Mesothelial cell of epicardium (in vitro differentiated cells): ENCODE results near the gene IL7R. TPM values are rescaled to one million over a fixed set of nuclear protein-coding genes. Genes with fewer than 3 reads are reported as not detected.

Experiments
- DNase-seq, 2 experiments: peaks; one replicate each; pipeline ENCODE4 v3.0.0; 2021; ENCODE audit warnings: low spot score in 2 of 2; ENCODE audit not compliant: unreplicated experiment in 2 of 2
- H3K27ac Mint-ChIP-seq: 2 replicates; pipeline ENCODE4 v1.8.0; 2021; ENCODE audit warnings: mixed read lengths
- H3K27me3 Mint-ChIP-seq: 2 replicates; pipeline ENCODE4 v1.8.0; 2021; ENCODE audit warnings: low read depth, mixed read lengths
- H3K36me3 Mint-ChIP-seq: 2 replicates; pipeline ENCODE4 v1.8.0; 2021; ENCODE audit warnings: mixed read lengths
- H3K4me1 Mint-ChIP-seq: 2 replicates; pipeline ENCODE4 v1.8.0; 2021; ENCODE audit warnings: mixed read lengths
- H3K4me3 Mint-ChIP-seq: 2 replicates; pipeline ENCODE4 v1.8.0; 2021; ENCODE audit warnings: mild to moderate bottlenecking, moderate library complexity, mixed read lengths
- H3K9me3 Mint-ChIP-seq: 2 replicates; pipeline ENCODE4 v1.8.0; 2021; ENCODE audit warnings: mixed read lengths
- CTCF ChIP-seq: fragments of 200-600 bp; sonication (generic); IDR thresholded peaks from one replicate; pipeline ENCODE4 v1.5.0; 2021; ENCODE audit warnings: antibody characterized with exemption; ENCODE audit not compliant: unreplicated experiment
- total RNA-seq: library from RNA; stranded (reverse); gene quantifications from 3 replicates; pipeline ENCODE4 v1.2.1, GENCODE V29; 2021

IL7R gene
- total RNA-seq, 1 donor from 2014 or later, result 0.13 TPM

GRCh38 chr5:35859101-35859661, 2.5 kb downstream of the IL7R start:
- Mint-ChIP-seq H3K4me1 (peaks cover 33% of the 10 kb centered on the region), H3K36me3 (no peaks in the 10 kb centered on the region), H3K4me3 (no peak overlapping the region), H3K9me3 (peaks cover 6% of the 10 kb centered on the region), H3K27ac (no peak overlapping the region), H3K27me3 (no peaks in the 10 kb centered on the region)
- no peak for TF ChIP-seq CTCF
- DNase-seq, result no peak

DNA sequence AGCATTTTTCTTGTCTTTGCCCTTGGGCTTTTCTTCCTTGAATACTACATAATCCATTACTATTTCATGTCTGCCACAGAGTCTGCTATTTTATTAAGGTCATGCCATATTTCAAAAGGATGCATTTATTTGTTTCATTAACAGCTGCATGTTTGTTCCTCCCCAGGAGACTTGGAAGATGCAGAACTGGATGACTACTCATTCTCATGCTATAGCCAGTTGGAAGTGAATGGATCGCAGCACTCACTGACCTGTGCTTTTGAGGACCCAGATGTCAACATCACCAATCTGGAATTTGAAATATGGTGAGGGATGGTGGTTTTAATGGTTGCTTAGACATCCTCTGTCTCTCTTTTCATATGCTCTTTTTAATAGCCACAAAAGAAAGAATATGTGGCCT, 4.0 kb downstream of the IL7R start:
- no peak for TF ChIP-seq CTCF
- Mint-ChIP-seq H3K9me3 (peaks cover 6% of the 10 kb centered on the region), H3K36me3 (no peaks in the 10 kb centered on the region), H3K4me3 (no peak overlapping the region), H3K4me1 (peaks cover 23% of the 10 kb centered on the region), H3K27ac (no peak overlapping the region), H3K27me3 (no peaks in the 10 kb centered on the region)
- DNase-seq, result no peak

DNA sequence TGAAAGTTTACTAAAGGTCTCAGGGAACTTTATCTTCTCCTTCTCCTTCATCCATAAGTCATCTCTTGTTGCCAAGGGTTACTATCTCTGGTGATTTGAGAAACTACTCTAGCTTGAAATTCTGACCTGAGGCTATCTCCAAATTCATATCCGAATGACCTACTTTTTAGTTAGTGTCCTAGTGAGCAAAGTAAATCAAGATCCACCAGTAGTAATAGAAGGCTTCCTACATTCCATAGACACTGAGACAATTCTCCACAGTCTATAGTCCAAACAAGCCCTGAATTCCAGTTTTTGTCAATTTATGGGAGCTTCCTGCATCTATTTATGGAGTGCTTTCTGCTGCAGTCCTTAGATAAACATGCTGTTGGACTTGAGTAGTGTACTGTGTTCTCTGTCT, 5.0 kb downstream of the IL7R start:
- no peaks in the 10 kb centered on the region for H3K27me3 Mint-ChIP-seq
- peaks cover 21% of the 10 kb centered on the region for H3K4me1 Mint-ChIP-seq
- no peaks in the 10 kb centered on the region for H3K36me3 Mint-ChIP-seq

DNA sequence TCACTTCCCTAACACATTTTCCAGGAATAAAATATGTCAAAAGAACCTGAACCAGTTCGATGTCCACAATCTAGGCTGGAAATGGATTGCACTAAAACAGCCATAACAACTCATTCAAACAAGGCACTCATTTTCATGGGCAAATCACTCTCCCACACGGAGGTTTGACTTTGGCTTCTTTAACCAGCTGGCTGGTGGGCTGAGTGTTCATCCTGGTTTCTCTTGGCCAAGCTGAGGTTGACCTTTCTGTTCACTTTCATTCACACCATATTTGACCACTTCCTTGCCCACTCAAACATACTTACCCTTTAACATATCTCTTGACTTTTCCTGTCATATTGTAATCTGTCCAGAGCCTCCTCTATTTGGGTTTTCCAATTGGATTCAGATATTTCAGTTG, 5.4 kb downstream of the IL7R start:
- no peak for TF ChIP-seq CTCF
- Mint-ChIP-seq H3K4me1 (peaks cover 17% of the 10 kb centered on the region), H3K27ac (no peak overlapping the region), H3K4me3 (no peak overlapping the region), H3K27me3 (no peaks in the 10 kb centered on the region), H3K36me3 (no peaks in the 10 kb centered on the region), H3K9me3 (peaks cover 6% of the 10 kb centered on the region)
- no peak for DNase-seq

More for the DNA sequence above, 5.0 kb downstream of the IL7R start:
- DNase-seq, result no peak
- H3K4me3 Mint-ChIP-seq, result no peak overlapping the region
- H3K9me3 Mint-ChIP-seq, result peaks cover 6% of the 10 kb centered on the region
- no peak overlapping the region for H3K27ac Mint-ChIP-seq
- TF ChIP-seq CTCF, result no peak

- Mint-ChIP-seq H3K36me3 (no peaks in the 10 kb centered on the region), H3K27me3 (no peaks in the 10 kb centered on the region), H3K27ac (no peak overlapping the region), H3K9me3 (peaks cover 6% of the 10 kb centered on the region), H3K4me1 (peaks cover 9% of the 10 kb centered on the region), H3K4me3 (no peak overlapping the region)
- no peak for DNase-seq
- TF ChIP-seq CTCF, result no peak
Measured at GRCh38 chr5:35863159-35863558, 6.5 kb downstream of the IL7R start.

DNA sequence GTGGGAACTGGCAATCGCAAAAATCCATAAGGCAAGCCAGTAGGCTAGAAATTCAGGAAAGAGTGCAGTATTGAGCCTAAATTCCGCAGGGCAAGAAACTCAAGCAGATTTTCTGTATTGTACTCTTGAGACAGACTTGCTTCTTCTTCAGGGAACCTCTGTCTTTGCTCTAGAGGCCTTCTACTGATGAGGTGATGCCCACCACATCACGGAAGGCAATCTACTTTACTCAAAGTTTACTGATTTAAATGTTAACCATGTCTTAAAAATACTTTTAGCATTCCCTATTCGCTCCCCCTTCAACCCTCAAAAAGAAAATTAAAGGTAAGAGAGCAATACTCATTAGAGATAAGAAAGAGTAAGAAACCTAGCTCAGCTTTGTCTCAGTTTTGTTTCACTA, 11.3 kb downstream of the IL7R start:
- Mint-ChIP-seq H3K36me3 (no peaks in the 10 kb centered on the region), H3K9me3 (peaks cover 3% of the 10 kb centered on the region), H3K27ac (no peak overlapping the region), H3K4me1 (no peaks in the 10 kb centered on the region), H3K27me3 (no peaks in the 10 kb centered on the region), H3K4me3 (no peak overlapping the region)
- TF ChIP-seq CTCF, result no peak
- no peak for DNase-seq
